AG09309 (cell line): ENCODE measurements around the gene CPNE5.
"Not testable (repeated sequence)": the region's sequence is repeated elsewhere in the genome, so short reads cannot be mapped to it uniquely, and the experiment has no call there.

Source experiments
- DNase-seq: peaks from one replicate; pipeline ENCODE4 v3.0.0-alpha.2; 2010; ENCODE audit warnings: low read depth
- H3K4me3 ChIP-seq: 2 replicates; pipeline ENCODE4 v1.5.1; 2011; ENCODE audit warnings: mild to moderate bottlenecking, low read depth, low read length, moderate library complexity; ENCODE audit not compliant: control insufficient read depth
- TF ChIP-seq, protein P1 (sequence below): IDR thresholded peaks from 2 replicates; pipeline ENCODE4 v1.5.1; 2011; ENCODE audit warnings: mild to moderate bottlenecking, low read depth, low read length, inconsistent platforms; ENCODE audit not compliant: insufficient read depth, control insufficient read depth; ENCODE audit errors: missing control alignments

CPNE5 gene

DNA sequence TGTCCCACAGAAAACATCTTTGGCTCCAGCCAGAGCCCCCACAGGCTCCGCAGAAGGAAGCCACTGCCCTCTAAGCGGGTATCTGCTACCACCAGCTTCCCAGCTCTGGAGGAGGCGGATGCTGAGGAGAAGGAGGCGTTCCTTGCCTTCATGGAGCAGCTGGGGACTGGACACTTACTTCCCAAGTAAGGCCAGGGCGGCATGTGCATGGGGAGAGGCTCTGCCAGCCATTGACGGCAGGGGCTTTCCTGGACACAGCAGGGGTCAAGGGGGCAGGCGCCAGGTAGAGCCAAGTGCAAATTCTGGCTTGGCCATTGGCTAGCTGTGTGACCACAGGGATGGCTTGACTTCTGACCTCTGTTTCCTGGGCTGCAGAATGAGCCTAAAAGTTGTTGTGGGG lies 123.8 kb downstream of the CPNE5 start:
- no peak overlapping the region for H3K4me3 ChIP-seq
- no peak for DNase-seq
- TF ChIP-seq, protein P1, sequence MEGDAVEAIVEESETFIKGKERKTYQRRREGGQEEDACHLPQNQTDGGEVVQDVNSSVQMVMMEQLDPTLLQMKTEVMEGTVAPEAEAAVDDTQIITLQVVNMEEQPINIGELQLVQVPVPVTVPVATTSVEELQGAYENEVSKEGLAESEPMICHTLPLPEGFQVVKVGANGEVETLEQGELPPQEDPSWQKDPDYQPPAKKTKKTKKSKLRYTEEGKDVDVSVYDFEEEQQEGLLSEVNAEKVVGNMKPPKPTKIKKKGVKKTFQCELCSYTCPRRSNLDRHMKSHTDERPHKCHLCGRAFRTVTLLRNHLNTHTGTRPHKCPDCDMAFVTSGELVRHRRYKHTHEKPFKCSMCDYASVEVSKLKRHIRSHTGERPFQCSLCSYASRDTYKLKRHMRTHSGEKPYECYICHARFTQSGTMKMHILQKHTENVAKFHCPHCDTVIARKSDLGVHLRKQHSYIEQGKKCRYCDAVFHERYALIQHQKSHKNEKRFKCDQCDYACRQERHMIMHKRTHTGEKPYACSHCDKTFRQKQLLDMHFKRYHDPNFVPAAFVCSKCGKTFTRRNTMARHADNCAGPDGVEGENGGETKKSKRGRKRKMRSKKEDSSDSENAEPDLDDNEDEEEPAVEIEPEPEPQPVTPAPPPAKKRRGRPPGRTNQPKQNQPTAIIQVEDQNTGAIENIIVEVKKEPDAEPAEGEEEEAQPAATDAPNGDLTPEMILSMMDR, result no peak

DNA sequence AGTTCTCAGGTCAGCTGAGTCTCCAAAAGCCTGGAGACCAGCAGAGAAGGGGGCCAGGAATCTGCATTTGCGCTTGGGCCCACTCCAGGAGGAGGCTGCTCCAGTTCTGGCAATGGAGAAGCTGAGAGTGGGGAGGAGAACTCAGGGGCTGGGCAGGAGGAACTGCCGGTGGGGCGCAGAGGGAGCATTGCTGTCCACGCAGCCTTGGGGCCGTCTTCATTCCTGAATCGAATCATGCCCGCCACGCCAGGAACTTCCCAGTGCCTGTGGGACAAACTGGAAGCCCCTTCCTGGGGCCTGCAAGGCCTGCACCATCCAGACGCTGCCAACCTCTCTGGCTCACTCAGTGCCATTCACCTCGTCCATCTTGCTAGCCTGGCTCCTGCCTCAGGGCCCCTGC lies 124.7 kb downstream of the CPNE5 start:
- H3K4me3 ChIP-seq, result no peak overlapping the region
- TF ChIP-seq, protein P1, result no peak
- DNase-seq, result no peak

GRCh38 chr6:36713846-36714245 lies 125.4 kb downstream of the CPNE5 start:
- no peak overlapping the region for H3K4me3 ChIP-seq
- DNase-seq, result no peak
- TF ChIP-seq, protein P1, result no peak

DNA sequence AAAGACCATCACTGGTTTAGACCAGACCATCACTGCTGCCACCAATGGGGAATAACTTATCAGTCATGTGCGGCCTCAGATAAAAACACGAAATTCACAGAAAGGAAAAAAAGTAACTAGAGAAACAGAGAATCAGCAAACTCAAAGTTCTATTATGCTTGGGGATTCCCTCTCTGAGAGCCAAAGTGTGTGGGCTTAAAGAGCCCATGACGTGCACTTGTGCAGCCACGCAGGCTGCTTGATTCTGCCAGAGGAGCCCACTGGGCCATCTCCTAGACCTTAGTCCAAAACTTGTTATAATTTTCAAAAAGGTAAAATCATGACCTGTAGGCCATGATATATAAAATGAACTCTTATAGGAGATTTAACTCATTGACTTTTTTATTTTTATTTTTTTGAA lies 126.4 kb downstream of the CPNE5 start:
- no peak overlapping the region for H3K4me3 ChIP-seq
- DNase-seq, result no peak
- TF ChIP-seq, protein P1, result no peak

DNA sequence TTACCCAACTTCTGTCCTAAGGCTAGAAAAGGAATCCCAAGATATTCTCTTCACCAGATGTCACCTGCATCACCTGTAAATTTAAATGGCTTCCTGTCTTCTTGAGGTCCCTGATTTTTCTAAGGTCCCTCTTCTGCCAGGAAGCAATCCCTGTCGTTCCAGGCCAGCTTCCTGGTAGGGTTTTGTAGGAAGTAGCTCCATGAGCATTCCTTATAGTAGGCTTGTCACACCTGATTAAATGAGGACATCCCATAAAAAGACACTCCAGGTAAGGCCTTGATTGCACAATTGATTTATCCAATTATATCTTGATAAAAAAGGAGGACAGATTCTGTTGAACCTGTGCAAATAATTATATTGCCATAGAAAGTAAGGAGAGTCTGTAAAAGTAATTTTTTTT lies 132.9 kb downstream of the CPNE5 start:
- no peak for DNase-seq
- TF ChIP-seq, protein P1, result no peak
- H3K4me3 ChIP-seq, result no peak overlapping the region

DNA sequence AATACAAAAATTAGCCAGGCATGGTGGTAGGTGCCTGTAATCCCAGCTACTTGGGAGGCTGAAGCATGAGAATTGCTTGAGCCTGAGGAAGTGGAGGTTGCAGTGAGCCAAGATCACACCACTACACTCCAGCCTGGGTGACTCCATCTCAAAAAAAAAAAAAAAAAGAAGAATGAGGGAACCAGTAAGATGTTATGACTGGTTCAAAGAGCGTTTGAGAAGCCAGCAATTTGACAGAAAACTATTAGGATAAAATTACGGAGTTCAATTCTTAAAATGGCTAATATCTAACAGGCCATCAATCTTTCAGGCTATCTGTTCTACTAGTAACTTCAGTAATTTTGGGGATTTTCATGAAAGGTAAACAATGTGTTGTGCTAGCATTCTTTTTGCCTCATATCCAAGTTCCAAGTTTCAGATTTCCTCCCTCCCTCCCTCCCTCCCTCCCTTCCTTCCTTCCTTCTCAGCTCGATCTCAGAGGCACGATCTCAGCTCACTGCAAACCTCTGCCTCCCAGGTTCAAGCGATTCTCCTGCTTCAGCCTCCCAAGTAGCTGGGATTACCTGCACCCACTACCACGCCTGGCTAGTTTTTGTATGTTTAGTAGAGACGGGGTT lies 134.2 kb downstream of the CPNE5 start:
- DNase-seq, H3K4me3 ChIP-seq: not testable (repeated sequence)

DNA sequence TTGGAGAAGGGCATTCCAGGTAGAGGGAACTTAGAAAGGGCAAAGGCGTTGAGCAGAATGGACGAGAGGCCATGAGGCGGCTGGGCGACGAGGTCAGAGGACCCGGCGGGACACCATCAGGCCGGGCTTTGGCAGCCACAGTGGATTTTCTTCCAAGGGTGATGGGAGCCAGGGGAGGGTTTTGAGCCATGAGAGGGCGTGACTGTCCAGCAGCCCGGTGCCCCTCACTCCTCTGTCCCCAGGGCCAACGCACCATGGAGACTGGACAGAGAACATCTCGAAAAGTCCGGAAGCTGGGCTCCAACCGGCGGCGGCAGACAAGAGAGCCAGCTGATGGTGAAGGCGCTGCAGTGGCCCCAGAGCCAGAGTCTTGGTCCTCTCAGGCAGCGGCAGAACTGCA lies 135.3 kb downstream of the CPNE5 start:
- no peak for DNase-seq
- no peak overlapping the region for H3K4me3 ChIP-seq
- TF ChIP-seq, protein P1, result no peak
